HTR-8/SVneo (cell line): Measurements from ENCODE around the gene ZC3H13.

Experiments used
- DNase-seq: peaks from one replicate; pipeline ENCODE4 v3.0.0; 2011; ENCODE audit warnings: low spot score, mixed read lengths; ENCODE audit not compliant: insufficient read length
- FAIRE-seq: peaks from 2 replicates; lab custom pipeline; 2011; peaks lifted over from hg19 to GRCh38; lab: Jason Lieb, UNC

The ZC3H13 gene

GRCh38 chr13:45950386-45951000 lies 102.1 kb downstream of the ZC3H13 start:
- DNase-seq (no peak), FAIRE-seq (no peak)

DNA sequence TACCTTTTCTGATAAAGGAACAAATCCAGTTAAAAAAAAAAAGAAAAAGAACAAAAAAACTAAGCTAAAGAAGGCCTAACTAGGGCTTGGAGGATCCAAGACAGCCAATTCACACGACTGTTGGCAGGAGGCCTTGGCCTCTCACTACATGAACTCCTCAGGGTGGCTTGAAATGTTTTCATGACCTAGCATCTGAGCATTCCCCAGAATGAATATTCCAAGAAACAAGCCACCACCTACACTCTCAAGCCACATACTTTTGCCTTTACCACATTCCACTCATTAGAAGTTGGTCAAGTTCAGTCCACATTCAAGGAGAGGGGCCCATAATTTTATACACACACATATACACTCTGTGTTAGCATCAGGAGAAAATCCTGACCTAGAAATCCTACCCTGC lies 103.4 kb downstream of the ZC3H13 start:
- no peak for FAIRE-seq
- DNase-seq: no peak

DNA sequence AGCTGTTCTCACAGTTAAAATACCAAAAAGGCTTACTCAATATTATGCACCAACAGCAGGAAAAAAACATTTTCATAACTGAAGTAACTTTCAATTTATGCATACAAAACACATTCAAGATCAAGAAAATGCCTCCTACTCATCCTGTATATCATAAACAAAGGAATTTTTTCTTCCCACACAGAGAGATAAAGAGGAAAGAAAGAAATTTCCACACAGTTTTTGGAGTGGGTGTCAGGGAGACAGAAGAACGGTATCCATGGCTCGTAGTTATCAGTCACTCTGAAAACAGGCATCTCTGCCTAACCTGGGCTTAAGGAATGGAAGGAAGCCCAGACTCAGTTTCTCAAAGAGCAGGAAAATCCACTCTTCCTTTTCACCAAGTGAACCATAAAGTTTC lies 108.6 kb downstream of the ZC3H13 start:
- DNase-seq: no peak

GRCh38 chr13:45943120-45943519 lies 109.4 kb downstream of the ZC3H13 start:
- no peak for DNase-seq
- no peak for FAIRE-seq

More for the DNA sequence above, 108.6 kb downstream of the ZC3H13 start:
- FAIRE-seq: no peak

GRCh38 chr13:45941261-45941660 lies 111.3 kb downstream of the ZC3H13 start:
- FAIRE-seq: no peak
- no peak for DNase-seq

DNA sequence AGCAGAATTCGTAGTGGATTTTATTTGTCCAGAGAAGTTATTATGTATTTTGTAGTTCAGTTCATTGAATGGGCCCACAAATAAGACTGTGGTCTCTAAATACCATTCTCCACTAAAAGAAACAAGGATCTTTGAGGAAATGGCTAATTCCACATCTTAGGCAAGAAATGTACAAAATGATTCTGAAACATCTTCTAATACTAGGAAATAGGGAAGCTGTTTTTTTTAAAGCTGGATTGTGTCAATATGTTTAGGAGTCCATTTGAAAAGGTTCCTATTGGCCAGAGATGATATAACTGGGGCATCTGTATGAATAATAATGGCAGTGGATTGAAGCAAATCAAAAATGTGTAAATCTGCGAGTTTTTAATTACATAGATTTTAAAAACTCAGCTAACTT lies 112.5 kb downstream of the ZC3H13 start:
- no peak for DNase-seq

GRCh38 chr13:45936621-45937020 lies 115.9 kb downstream of the ZC3H13 start:
- DNase-seq (no peak), FAIRE-seq (no peak)

More for the DNA sequence above, 112.5 kb downstream of the ZC3H13 start:
- no peak for FAIRE-seq

DNA sequence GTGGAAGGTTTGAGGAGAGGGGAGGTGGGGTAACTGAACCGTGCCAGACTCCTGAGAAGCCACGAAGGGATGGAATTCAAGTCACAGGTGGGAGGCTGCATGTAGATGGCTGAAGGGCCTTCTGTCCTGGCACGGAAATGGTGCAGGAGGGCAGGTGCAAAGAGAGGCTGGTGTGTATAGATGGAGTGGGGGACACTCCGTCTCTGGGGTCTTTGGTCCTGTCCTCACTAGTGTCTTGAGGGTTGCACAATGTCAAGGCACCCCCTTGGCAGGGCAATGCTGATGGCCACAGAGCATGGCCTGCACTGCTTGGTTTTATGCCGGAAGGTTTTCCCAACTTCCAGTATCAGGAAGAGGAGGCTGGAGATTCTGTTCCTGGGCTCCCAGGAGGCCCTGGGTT lies 118.3 kb downstream of the ZC3H13 start:
- no peak for FAIRE-seq

GRCh38 chr13:45933203-45933908 lies 119.2 kb downstream of the ZC3H13 start:
- FAIRE-seq: no peak

More for the DNA sequence above, 118.3 kb downstream of the ZC3H13 start:
- DNase-seq: no peak

GRCh38 chr13:45932676-45933075 lies 119.9 kb downstream of the ZC3H13 start:
- no peak for FAIRE-seq

More at GRCh38 chr13:45933203-45933908, 119.2 kb downstream of the ZC3H13 start:
- no peak for DNase-seq

DNA sequence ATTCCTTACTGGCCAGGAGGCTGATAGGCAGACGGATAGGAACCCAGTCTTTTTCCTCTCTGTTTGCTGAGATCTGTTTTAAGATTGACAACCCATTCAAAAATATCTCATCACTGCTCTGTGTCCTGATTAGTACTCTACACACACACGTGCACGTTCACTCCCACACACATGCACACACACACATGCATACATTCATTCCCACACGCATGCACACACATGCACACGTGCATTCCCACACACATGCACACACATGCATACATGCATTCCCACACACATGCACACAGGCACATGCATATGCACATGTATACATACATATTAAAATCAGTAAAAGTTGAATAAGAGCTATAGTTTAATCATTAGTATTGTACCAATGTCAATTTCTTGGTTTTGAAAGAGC lies 120.4 kb downstream of the ZC3H13 start:
- FAIRE-seq: no peak
- no peak for DNase-seq

More at GRCh38 chr13:45932676-45933075, 119.9 kb downstream of the ZC3H13 start:
- DNase-seq: no peak

- FAIRE-seq (no peak), DNase-seq (no peak)
Observed at GRCh38 chr13:45931211-45931610, 121.3 kb downstream of the ZC3H13 start.

GRCh38 chr13:45930177-45930576 lies 122.4 kb downstream of the ZC3H13 start:
- FAIRE-seq (no peak), DNase-seq (no peak)

- DNase-seq (no peak), FAIRE-seq (no peak)
Observed at GRCh38 chr13:45928843-45929242, 123.7 kb downstream of the ZC3H13 start.

GRCh38 chr13:45928176-45928575 lies 124.4 kb downstream of the ZC3H13 start:
- DNase-seq (no peak), FAIRE-seq (no peak)

DNA sequence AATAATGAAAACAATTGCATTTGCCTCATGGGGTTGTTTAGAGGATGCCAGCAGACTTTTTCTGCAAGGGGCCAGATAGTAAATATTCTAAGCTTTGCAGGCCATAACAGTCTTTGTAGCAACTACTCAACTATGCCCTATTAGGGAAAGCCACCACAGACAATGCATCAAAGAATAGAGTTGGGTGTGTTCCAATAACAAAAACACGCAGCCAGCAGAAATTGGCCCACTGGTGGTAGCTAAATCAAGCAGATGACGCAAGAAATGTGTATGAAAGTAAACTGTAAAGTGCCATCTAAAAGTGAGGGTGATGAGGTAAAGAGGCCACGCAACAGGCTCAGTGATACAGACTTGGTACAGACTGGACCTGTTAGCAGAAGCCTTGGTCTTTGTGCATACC lies 125.8 kb downstream of the ZC3H13 start:
- no peak for DNase-seq
- no peak for FAIRE-seq

GRCh38 chr13:45925151-45925550 lies 127.4 kb downstream of the ZC3H13 start:
- FAIRE-seq: no peak
- DNase-seq: no peak

DNA sequence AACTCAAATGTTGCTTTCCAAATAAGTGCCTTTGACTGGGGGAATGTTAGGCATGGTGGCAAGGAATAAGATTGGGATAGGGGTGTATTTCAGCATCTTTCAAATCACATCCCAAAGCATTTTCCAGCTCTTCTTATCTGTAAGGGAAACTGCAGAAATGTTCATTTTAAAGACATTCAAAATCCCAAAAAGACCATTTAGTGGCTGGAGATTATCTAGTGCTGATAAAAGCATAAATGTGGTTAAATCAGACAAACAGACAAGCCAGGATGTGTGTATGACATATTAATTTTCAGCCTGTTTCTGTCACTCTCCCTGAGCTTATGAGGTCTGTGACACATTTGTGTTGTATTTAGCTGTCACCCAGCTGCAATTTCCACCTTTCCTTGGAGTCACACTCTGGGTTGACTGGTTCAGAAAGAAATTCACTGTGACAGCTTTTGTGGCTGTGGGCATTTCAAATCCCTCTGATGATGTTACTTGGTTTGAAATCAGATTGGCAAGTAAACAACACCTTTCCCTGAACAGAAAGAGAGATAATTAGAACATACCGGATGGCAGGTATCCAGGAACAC lies 131.3 kb downstream of the ZC3H13 start:
- DNase-seq (no peak), FAIRE-seq (no peak)

- no peak for FAIRE-seq
- no peak for DNase-seq
Observed at GRCh38 chr13:45918597-45918996, 133.9 kb downstream of the ZC3H13 start.

DNA sequence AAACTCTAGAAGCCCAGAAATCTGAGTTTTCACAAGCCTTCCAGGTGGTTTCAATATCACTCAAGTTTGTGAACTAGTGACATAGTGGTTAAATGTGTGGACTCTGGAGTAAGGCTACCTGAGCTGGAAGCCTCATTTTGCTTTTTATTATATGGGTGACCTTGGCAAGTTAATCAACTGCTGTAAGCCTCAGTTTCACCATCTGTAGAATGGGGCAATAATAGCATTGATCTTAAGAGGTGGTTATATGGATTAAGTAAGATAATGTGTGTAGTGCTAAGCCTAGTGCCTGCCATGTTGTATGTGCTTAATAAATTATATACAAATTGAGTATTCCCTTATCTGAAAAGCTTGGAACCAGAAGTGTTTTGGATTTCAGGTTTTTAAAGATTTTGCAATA lies 135.5 kb downstream of the ZC3H13 start:
- no peak for DNase-seq
- FAIRE-seq: no peak

GRCh38 chr13:45915686-45916439 lies 136.7 kb downstream of the ZC3H13 start:
- DNase-seq (no peak), FAIRE-seq (no peak)
